ENCODE results near the gene CNR2. TPM values are rescaled to one million over a fixed set of nuclear protein-coding genes. Genes with fewer than 3 reads are reported as not detected.

Gene CNR2
- total RNA-seq, 1 donor from 2014 or later = not detected

GRCh38 chr1:23897083-23897482 lies 16.1 kb downstream of the CNR2 start:
- Histone ChIP-seq H3K36me3 (ENCODE audit: insufficient read depth, low read length) (no peaks in the 10 kb centered on the region), H3K27ac (ENCODE audit: low read depth, low read length) (no peak overlapping the region), H3K4me3 (ENCODE audit: insufficient read depth, low read depth, low read length) (no peak overlapping the region), H3K9me3 (ENCODE audit: insufficient read depth, low read depth, low read length) (no peaks in the 10 kb centered on the region), H4K20me1 (ENCODE audit: insufficient read depth, low read length) (no peaks in the 10 kb centered on the region), H3K4me2 (ENCODE audit: low read length) (no peak overlapping the region), H3K4me1 (ENCODE audit: insufficient read depth, low read length) (no peaks in the 10 kb centered on the region), H2AFZ (ENCODE audit: low read depth, low read length) (no peak overlapping the region), H3K79me2 (ENCODE audit: insufficient read depth, low read length) (no peaks in the 10 kb centered on the region), H3K27me3 (ENCODE audit: insufficient read depth, low read length) (peaks cover 22% of the 10 kb centered on the region), H3K9ac (ENCODE audit: low read length) (no peak overlapping the region)
- FAIRE-seq = no peak
- Mint-ChIP-seq H3K4me1 (ENCODE audit: low read depth, unreplicated experiment) (no peaks in the 10 kb centered on the region), H3K9me3 (ENCODE audit: unreplicated experiment) (peaks cover 7% of the 10 kb centered on the region), H3K4me3 (ENCODE audit: unreplicated experiment) (no peak overlapping the region), H3K27ac (ENCODE audit: unreplicated experiment) (no peak overlapping the region), H3K27me3 (ENCODE audit: low read depth, unreplicated experiment) (peaks cover 40% of the 10 kb centered on the region), H3K36me3 (ENCODE audit: low read depth, unreplicated experiment) (no peaks in the 10 kb centered on the region)
- TF ChIP-seq, protein P1, sequence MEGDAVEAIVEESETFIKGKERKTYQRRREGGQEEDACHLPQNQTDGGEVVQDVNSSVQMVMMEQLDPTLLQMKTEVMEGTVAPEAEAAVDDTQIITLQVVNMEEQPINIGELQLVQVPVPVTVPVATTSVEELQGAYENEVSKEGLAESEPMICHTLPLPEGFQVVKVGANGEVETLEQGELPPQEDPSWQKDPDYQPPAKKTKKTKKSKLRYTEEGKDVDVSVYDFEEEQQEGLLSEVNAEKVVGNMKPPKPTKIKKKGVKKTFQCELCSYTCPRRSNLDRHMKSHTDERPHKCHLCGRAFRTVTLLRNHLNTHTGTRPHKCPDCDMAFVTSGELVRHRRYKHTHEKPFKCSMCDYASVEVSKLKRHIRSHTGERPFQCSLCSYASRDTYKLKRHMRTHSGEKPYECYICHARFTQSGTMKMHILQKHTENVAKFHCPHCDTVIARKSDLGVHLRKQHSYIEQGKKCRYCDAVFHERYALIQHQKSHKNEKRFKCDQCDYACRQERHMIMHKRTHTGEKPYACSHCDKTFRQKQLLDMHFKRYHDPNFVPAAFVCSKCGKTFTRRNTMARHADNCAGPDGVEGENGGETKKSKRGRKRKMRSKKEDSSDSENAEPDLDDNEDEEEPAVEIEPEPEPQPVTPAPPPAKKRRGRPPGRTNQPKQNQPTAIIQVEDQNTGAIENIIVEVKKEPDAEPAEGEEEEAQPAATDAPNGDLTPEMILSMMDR (IDR thresholded peaks at IDR 0.05; ENCODE audit: insufficient read depth, low read depth, low read length) = no peak
- no peak for TF ChIP-seq EZH2 (IDR thresholded peaks at IDR 0.05; ENCODE audit: insufficient read depth, low read length)
- no peak for DNase-seq (ENCODE audit: low read depth)

DNA sequence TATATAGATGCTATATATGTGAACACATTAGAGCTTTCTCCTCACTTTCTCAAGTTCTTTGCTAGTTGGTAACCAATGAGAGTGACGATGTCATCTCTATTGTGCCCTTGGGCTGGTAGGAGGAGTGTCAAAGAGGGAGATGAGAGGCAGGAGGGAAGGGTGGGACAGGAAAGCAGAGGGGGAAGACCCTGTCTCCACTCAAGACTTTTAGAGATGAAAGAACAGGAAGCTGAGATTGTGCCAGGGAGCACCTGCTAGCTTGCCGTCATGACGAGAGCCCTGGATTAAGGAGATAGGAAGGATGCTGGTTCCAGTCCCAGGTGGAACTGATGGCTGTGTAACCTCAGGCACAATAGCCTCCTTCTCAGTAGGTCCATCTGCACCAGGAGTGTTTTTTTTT lies 16.7 kb downstream of the CNR2 start:
- no peak for FAIRE-seq
- Mint-ChIP-seq H3K4me1 (ENCODE audit: low read depth, unreplicated experiment) (no peaks in the 10 kb centered on the region), H3K27ac (ENCODE audit: unreplicated experiment) (no peak overlapping the region), H3K4me3 (ENCODE audit: unreplicated experiment) (no peak overlapping the region), H3K36me3 (ENCODE audit: low read depth, unreplicated experiment) (no peaks in the 10 kb centered on the region), H3K9me3 (ENCODE audit: unreplicated experiment) (peaks cover 7% of the 10 kb centered on the region), H3K27me3 (ENCODE audit: low read depth, unreplicated experiment) (peaks cover 38% of the 10 kb centered on the region)
- Histone ChIP-seq H3K4me3 (ENCODE audit: insufficient read depth, low read depth, low read length) (no peak overlapping the region), H2AFZ (ENCODE audit: low read depth, low read length) (no peak overlapping the region), H3K4me1 (ENCODE audit: insufficient read depth, low read length) (no peaks in the 10 kb centered on the region), H3K9me3 (ENCODE audit: insufficient read depth, low read depth, low read length) (no peaks in the 10 kb centered on the region), H3K36me3 (ENCODE audit: insufficient read depth, low read length) (no peaks in the 10 kb centered on the region), H3K27me3 (ENCODE audit: insufficient read depth, low read length) (peaks cover 26% of the 10 kb centered on the region), H3K4me2 (ENCODE audit: low read length) (no peak overlapping the region), H4K20me1 (ENCODE audit: insufficient read depth, low read length) (no peaks in the 10 kb centered on the region), H3K9ac (ENCODE audit: low read length) (no peak overlapping the region), H3K27ac (ENCODE audit: low read depth, low read length) (no peak overlapping the region), H3K79me2 (ENCODE audit: insufficient read depth, low read length) (no peaks in the 10 kb centered on the region)
- no peak for DNase-seq (ENCODE audit: low read depth)
- TF ChIP-seq, protein P1 (IDR thresholded peaks at IDR 0.05; ENCODE audit: insufficient read depth, low read depth, low read length) = no peak
- TF ChIP-seq EZH2 (IDR thresholded peaks at IDR 0.05; ENCODE audit: insufficient read depth, low read length) = no peak

- H4K20me1 ChIP-seq (ENCODE audit: insufficient read depth, low read length) = no peaks in the 10 kb centered on the region
- H3K4me2 ChIP-seq (ENCODE audit: low read length) = no peak overlapping the region
- H3K4me3 Mint-ChIP-seq (ENCODE audit: unreplicated experiment) = no peak overlapping the region
- H3K4me3 ChIP-seq (ENCODE audit: insufficient read depth, low read depth, low read length) = no peak overlapping the region
- no peak overlapping the region for H3K27ac ChIP-seq (ENCODE audit: low read depth, low read length)
- no peaks in the 10 kb centered on the region for H3K4me1 ChIP-seq (ENCODE audit: insufficient read depth, low read length)
- TF ChIP-seq, protein P1 (IDR thresholded peaks at IDR 0.05; ENCODE audit: insufficient read depth, low read depth, low read length) = no peak
- TF ChIP-seq EZH2 (IDR thresholded peaks at IDR 0.05; ENCODE audit: insufficient read depth, low read length) = no peak
- H2AFZ ChIP-seq (ENCODE audit: low read depth, low read length) = no peak overlapping the region
- H3K9me3 Mint-ChIP-seq (ENCODE audit: unreplicated experiment) = peaks cover 2% of the 10 kb centered on the region
- H3K27me3 Mint-ChIP-seq (ENCODE audit: low read depth, unreplicated experiment) = peaks cover 33% of the 10 kb centered on the region
- H3K36me3 ChIP-seq (ENCODE audit: insufficient read depth, low read length) = no peaks in the 10 kb centered on the region
- FAIRE-seq = no peak
- H3K79me2 ChIP-seq (ENCODE audit: insufficient read depth, low read length) = no peaks in the 10 kb centered on the region
- H3K27me3 ChIP-seq (ENCODE audit: insufficient read depth, low read length) = peaks cover 22% of the 10 kb centered on the region
- H3K9me3 ChIP-seq (ENCODE audit: insufficient read depth, low read depth, low read length) = no peaks in the 10 kb centered on the region
- H3K27ac Mint-ChIP-seq (ENCODE audit: unreplicated experiment) = no peak overlapping the region
- H3K36me3 Mint-ChIP-seq (ENCODE audit: low read depth, unreplicated experiment) = no peaks in the 10 kb centered on the region
- no peak for DNase-seq (ENCODE audit: low read depth)
- no peaks in the 10 kb centered on the region for H3K4me1 Mint-ChIP-seq (ENCODE audit: low read depth, unreplicated experiment)
- no peak overlapping the region for H3K9ac ChIP-seq (ENCODE audit: low read length)
Observed at GRCh38 chr1:23895993-23896392, 17.2 kb downstream of the CNR2 start.

Measured in astrocyte (in vitro differentiated cells and primary cell).